NCI-H2107 (cell line): ENCODE measurements around the gene GPR160.
"Not testable (repeated sequence)": the region's sequence is repeated elsewhere in the genome, so short reads cannot be mapped to it uniquely, and the experiment has no call there.

Source experiments
- DNase-seq: peaks from one replicate; lab custom pipeline; 2025; lab: John Stamatoyannopoulos, UW

The GPR160 gene, protein sequence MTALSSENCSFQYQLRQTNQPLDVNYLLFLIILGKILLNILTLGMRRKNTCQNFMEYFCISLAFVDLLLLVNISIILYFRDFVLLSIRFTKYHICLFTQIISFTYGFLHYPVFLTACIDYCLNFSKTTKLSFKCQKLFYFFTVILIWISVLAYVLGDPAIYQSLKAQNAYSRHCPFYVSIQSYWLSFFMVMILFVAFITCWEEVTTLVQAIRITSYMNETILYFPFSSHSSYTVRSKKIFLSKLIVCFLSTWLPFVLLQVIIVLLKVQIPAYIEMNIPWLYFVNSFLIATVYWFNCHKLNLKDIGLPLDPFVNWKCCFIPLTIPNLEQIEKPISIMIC

GRCh38 chr3:170037463-170038433 is at the start of gene GPR160:
Gene GPR160 (plus strand): TSS chr3:170037995. CDS start chr3:170083973, 45,978 bp downstream.
- DNase-seq = peak; percentile 87

DNA sequence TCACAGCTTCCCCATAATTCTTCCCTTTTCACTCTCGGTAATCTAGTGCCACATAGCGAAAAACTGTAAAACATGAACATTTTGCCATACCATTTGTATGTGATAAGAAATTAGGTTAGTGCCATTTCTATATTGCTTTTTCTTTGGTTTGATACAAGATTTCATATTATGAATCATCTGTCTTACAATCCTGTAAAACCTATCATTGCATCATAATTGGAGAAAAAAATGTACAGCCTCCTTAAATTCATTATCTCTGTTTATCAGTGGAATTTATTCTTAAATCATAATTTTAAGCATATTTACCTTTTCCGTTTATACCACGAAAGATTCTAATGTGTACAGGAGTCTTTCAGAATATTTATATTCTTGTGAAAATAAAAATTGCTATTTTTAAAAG is 47.4 kb upstream of the GPR160 start:
- no peak for DNase-seq

GRCh38 chr3:169992156-169992555 is 45.6 kb upstream of the GPR160 start:
- no peak for DNase-seq

DNA sequence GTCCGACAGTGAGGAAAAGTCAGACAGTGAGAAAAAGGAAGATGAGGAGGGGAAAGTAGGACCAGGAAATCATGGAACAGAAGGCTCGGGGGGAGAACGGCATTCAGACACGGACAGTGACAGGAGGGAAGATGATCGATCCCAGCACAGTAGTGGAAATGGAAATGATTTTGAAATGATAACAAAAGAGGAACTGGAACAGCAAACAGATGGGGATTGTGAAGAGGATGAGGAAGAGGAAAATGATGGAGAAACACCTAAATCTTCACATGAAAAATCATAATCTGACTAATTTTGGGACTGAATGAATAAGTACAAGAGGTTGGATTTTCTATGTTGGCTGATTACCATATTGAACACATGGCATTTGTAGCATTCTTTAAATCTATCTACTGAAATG is 45.0 kb upstream of the GPR160 start:
- DNase-seq = no peak

- DNase-seq = no peak
Measured at GRCh38 chr3:169993761-169994160, 44.0 kb upstream of the GPR160 start.

DNA sequence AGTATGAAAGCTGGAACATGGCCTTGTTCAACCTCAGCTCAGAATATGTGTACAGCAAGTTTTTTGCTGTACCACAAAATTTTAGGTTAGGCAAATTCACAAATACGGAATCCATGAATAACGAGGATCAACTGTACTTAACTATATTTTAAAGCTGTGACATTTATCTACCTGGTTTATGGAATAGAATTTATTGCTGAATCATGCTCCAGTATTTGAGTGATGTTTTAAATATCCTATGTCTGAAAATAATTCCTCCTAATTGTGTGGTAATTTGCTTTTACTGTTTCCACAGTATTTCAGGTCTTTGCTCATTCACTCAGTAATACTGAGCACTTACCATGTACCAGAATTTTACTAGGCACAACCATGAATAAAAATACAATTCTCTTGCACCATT is 41.7 kb upstream of the GPR160 start:
- DNase-seq = no peak

GRCh38 chr3:169998668-169999131 is 39.1 kb upstream of the GPR160 start:
- no peak for DNase-seq

GRCh38 chr3:169999433-169999832 is 38.4 kb upstream of the GPR160 start:
- DNase-seq = no peak

DNA sequence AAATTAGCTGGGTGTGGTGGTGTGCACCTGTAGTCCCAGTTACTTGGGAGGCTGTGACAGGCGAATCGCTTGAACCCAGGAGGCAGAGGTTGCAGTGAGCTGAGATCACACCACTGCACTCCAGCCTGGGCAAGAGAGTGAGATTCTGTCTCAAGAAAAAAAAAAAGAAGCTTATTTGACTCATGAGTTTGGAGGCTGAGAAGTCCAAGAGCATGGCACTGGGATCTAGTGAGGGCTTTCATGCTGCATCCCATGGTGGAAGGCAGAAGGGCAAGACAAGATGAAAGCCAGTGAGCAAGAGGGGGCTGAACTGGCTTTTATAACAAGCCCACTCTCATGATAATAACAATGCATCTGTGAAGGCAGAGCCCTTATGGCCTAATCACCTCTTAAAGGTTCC is 37.7 kb upstream of the GPR160 start:
- no peak for DNase-seq

GRCh38 chr3:170002231-170002630 is 35.6 kb upstream of the GPR160 start:
- DNase-seq = no peak

- no peak for DNase-seq
Measured at GRCh38 chr3:170002879-170003278, 34.9 kb upstream of the GPR160 start.

DNA sequence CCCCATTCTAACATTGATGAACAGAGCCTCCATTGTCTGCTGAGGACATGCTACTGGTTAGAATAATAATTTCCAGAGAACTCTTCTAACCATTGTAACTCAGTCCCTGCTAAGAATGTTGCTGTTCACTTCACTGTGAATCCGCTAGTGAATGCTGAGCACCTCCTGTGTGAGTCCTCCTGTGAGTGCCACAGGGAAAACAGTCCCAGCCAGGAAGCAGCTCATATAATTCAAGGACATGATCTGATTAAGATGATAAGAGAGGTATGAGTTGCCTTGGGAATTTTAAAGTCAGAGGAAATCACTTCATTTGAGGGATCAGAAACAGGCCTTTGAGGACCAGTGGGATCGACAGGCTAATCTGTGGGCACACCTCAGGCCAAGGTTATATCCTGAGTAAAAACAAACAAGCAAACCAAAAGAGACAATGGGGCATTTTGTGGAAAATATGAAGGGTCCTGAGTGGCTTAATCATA is 33.9 kb upstream of the GPR160 start:
- DNase-seq = no peak

- DNase-seq = no peak
Measured at GRCh38 chr3:170007031-170007663, 30.6 kb upstream of the GPR160 start.

- no peak for DNase-seq
Measured at GRCh38 chr3:170010498-170010897, 27.3 kb upstream of the GPR160 start.

GRCh38 chr3:170012683-170013400 is 25.0 kb upstream of the GPR160 start:
- peak; percentile 57 for DNase-seq

DNA sequence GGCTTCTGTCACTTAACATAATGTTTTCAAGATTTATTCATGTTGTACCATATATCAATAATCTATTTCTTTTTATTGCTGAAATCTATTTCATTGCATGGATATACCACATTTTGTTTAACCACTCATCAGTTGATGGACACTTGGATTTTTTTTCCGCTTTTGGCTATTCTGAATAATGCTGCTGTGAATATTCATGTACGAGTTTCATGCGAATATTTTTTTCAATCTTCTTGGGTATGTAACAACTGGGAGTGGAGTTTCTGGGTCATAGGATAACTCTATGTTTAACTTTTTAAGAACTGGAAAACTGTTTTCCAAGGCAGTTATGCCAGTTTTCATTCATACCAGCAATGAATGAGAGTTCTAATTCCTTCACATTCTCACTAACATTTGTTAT is 21.7 kb upstream of the GPR160 start:
- no peak for DNase-seq

DNA sequence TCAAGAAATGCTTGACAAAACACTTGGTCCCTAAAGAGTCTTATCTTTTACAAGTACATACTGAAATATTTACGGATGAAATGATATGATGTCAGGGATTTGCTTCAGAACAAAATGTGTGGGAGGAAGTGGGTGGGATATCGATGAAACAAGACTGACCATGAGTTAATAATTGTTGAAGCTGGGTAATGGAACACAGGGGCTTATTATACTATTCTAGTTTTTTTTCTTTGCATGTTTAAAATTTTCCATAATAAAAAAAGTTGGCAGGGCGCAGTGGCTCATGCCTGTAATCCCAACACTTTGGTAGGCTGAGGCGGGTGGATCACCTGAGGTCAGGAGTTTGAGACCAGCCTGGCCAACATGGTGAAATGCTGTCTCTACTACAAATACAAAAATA is 18.5 kb upstream of the GPR160 start:
- DNase-seq = not testable (repeated sequence)

DNA sequence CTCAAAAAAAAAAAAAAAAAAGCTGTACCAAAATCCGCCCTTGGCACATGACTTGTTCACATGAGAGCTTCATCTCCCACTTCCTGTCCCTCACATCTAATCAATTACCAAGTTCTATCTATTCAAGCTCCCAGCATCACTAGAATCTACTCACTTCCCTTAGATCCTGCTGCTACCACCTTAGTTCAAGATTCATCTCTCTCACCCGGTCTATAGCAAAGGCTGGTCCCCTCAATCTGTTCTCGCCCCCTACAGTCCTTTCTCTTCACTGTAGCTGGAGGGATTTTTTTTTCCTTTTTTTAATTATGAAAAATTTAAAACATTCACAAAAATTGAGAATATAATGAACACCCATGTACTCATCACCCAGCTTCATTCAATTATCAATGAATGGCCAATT is 16.7 kb upstream of the GPR160 start:
- no peak for DNase-seq

GRCh38 chr3:170022336-170022735 is 15.5 kb upstream of the GPR160 start:
- DNase-seq = no peak

DNA sequence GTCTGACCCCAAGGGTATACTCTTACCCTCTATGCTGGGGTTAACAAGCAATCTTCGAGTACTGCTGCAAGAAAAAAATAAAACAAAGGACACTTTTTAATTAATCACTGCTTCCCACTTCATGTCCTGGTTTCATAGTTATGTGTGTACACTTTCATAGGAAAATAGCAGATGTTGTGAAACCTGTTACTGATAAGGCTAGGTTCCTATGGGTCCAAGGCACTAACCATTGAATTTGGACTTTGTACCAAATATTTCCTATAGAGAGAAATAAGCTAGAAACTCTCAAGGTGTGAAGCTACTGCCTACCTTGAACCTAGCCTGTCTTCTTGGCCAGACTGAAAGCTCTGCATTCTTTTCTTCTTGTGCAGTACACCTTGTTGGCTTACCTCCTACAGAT is 14.6 kb upstream of the GPR160 start:
- no peak for DNase-seq

DNA sequence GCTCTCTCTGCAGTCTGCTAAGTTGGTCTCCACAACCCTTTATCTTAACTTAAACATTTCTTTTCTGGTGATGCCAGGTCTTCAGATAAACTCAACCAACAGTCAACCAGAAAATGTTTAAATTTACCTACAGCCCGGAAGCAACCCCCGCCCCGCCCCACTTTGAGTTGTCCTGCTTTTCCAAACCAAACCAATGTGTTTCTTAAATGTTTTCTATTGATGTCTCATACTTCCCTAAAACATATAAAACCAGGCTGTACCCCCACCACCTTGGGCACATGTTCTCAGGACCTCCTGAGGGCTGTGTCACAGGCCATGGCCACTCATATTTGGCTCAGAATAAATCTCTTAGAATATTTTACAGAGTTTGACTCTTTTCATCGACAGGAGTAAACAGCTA is 13.2 kb upstream of the GPR160 start:
- DNase-seq = no peak
